GM12892 (cell line): Measurements from ENCODE around the gene KIF17.

ENCODE experiments used
- POLR2A ChIP-seq: IDR thresholded peaks from 2 replicates; pipeline ENCODE4 v1.6.1; 2011; ENCODE audit warnings: low read depth, low read length, control low read depth
- POLR2AphosphoS5 ChIP-seq: IDR thresholded peaks from 2 replicates; pipeline ENCODE4 v1.6.1; 2011; ENCODE audit warnings: low read depth, low read length, control low read depth

GRCh38 chr1:20729155-20729931 is 11.5 kb upstream of the KIF17 start:
- TF ChIP-seq POLR2AphosphoS5 (no peak), POLR2A (no peak)
